Ishikawa (cell line): ENCODE data around the gene METTL27.
A peak's percentile ranks its signal among the peaks of the same experiment; 100 is the strongest.

Source experiments
- CEBPB ChIP-seq: IDR thresholded peaks from 2 replicates; pipeline ENCODE4 v1.6.1; 2012
- CREB1 ChIP-seq: IDR thresholded peaks from 2 replicates; pipeline ENCODE4 v1.6.1; 2012; ENCODE audit warnings: low read depth
- EGR1 ChIP-seq: IDR thresholded peaks from 2 replicates; pipeline ENCODE4 v1.6.1; 2012
- EP300 ChIP-seq: IDR thresholded peaks from 2 replicates; pipeline ENCODE4 v1.6.1; 2012; ENCODE audit warnings: borderline replicate concordance
- FOXM1 ChIP-seq: IDR thresholded peaks from 2 replicates; pipeline ENCODE4 v1.6.1; 2012; ENCODE audit warnings: low read depth, borderline replicate concordance
- NFIC ChIP-seq: IDR thresholded peaks from 2 replicates; pipeline ENCODE4 v1.6.1; 2012
- RAD21 ChIP-seq: IDR thresholded peaks from 2 replicates; pipeline ENCODE4 v1.6.1; 2012; ENCODE audit warnings: low read depth
- REST ChIP-seq: IDR thresholded peaks from 2 replicates; pipeline ENCODE4 v1.6.1; 2012; ENCODE audit warnings: low read depth, mild to moderate bottlenecking
- TAF1 ChIP-seq: IDR thresholded peaks from 2 replicates; pipeline ENCODE4 v1.6.1; 2012; ENCODE audit warnings: low read depth, mild to moderate bottlenecking
- TCF12 ChIP-seq: IDR thresholded peaks from 2 replicates; pipeline ENCODE4 v1.6.1; 2012; ENCODE audit warnings: low read depth
- TEAD4 ChIP-seq: IDR thresholded peaks from 2 replicates; pipeline ENCODE4 v1.6.1; 2012
- USF1 ChIP-seq: IDR thresholded peaks from 2 replicates; pipeline ENCODE4 v1.6.1; 2012
- YY1 ChIP-seq: IDR thresholded peaks from 2 replicates; pipeline ENCODE4 v1.6.1; 2012; ENCODE audit warnings: low read depth
- ZBTB7A ChIP-seq: IDR thresholded peaks from 2 replicates; pipeline ENCODE4 v1.6.1; 2012; ENCODE audit warnings: low read depth
- TF ChIP-seq, protein P1 (sequence below): IDR thresholded peaks from 2 replicates; pipeline ENCODE4 v1.6.1; 2012

METTL27 gene

GRCh38 chr7:73834626-73835191 is 7.6 kb downstream of the METTL27 start:
- TF ChIP-seq ZBTB7A (peak; percentile 37; the same call in 1 of the 2 replicates), TEAD4 (no peak), TAF1 (no peak)

- TF ChIP-seq CEBPB: no peak
- peak; percentile 49; the same call in 1 of the 2 replicates for TF ChIP-seq ZBTB7A
- peak; percentile 64 for TF ChIP-seq REST
- TF ChIP-seq TAF1: no peak
- 0 out of 2 replicates have a peak, but pooled peaks have one; percentile 43 for TF ChIP-seq TEAD4
- TF ChIP-seq TCF12: peak; percentile 22; the same call in 1 of the 2 replicates
- TF ChIP-seq, protein P1, sequence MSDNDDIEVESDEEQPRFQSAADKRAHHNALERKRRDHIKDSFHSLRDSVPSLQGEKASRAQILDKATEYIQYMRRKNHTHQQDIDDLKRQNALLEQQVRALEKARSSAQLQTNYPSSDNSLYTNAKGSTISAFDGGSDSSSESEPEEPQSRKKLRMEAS: 0 out of 2 replicates have a peak, but pooled peaks have one; percentile 29
- peak; percentile 29; the same call in 1 of the 2 replicates for TF ChIP-seq EP300
Measured at GRCh38 chr7:73833251-73833919, 8.9 kb downstream of the METTL27 start.

- TF ChIP-seq TAF1 (no peak), TCF12 (no peak), ZBTB7A (no peak), RAD21 (no peak), NFIC (no peak), TEAD4 (no peak), USF1 (no peak)
Measured at GRCh38 chr7:73832806-73833205, 9.5 kb downstream of the METTL27 start.

DNA sequence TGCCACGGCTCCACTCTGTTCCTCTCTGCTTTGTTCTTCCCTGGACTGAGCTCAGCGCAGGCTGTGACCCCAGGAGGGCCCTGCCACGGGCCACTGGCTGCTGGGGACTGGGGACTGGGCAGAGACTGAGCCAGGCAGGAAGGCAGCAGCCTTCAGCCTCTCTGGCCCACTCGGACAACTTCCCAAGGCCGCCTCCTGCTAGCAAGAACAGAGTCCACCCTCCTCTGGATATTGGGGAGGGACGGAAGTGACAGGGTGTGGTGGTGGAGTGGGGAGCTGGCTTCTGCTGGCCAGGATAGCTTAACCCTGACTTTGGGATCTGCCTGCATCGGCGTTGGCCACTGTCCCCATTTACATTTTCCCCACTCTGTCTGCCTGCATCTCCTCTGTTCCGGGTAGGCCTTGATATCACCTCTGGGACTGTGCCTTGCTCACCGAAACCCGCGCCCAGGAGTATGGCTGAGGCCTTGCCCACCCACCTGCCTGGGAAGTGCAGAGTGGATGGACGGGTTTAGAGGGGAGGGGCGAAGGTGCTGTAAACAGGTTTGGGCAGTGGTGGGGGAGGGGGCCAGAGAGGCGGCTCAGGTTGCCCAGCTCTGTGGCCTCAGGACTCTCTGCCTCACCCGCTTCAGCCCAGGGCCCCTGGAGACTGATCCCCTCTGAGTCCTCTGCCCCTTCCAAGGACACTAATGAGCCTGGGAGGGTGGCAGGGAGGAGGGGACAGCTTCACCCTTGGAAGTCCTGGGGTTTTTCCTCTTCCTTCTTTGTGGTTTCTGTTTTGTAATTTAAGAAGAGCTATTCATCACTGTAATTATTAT is 10.3 kb downstream of the METTL27 start:
- TF ChIP-seq NFIC (peak; percentile 80), REST (no peak), RAD21 (0 out of 2 replicates have a peak, but pooled peaks have one; percentile 25), FOXM1 (peak; percentile 63; the same call in 1 of the 2 replicates), TCF12 (peak; percentile 91), TAF1 (no peak; the same call in 1 of the 2 replicates), YY1 (peak; percentile 73), EGR1 (no peak; the same call in 1 of the 2 replicates), CEBPB (no peak; the same call in 1 of the 2 replicates), ZBTB7A (peak; percentile 90), USF1 (no peak), TEAD4 (peak; percentile 72), EP300 (peak; percentile 79; the same call in 1 of the 2 replicates), CREB1 (no peak)
- TF ChIP-seq, protein P1: peak; percentile 80

- TF ChIP-seq FOXM1: no peak
- TF ChIP-seq TEAD4: no peak
- no peak for TF ChIP-seq EGR1
- TF ChIP-seq ZBTB7A: no peak
- no peak for TF ChIP-seq TCF12
Measured at GRCh38 chr7:73831584-73831833, 10.8 kb downstream of the METTL27 start.
